NCI-H2081 treated with DMSO at 0.1 percent for 48 hours (cell line): ENCODE measurements around the gene NCOA4.
"Not testable (repeated sequence)": the region's sequence is repeated elsewhere in the genome, so short reads cannot be mapped to it uniquely, and the experiment has no call there.

Experiments
- DNase-seq: peaks from one replicate; lab custom pipeline; 2025; lab: John Stamatoyannopoulos, UW

The NCOA4 gene

DNA sequence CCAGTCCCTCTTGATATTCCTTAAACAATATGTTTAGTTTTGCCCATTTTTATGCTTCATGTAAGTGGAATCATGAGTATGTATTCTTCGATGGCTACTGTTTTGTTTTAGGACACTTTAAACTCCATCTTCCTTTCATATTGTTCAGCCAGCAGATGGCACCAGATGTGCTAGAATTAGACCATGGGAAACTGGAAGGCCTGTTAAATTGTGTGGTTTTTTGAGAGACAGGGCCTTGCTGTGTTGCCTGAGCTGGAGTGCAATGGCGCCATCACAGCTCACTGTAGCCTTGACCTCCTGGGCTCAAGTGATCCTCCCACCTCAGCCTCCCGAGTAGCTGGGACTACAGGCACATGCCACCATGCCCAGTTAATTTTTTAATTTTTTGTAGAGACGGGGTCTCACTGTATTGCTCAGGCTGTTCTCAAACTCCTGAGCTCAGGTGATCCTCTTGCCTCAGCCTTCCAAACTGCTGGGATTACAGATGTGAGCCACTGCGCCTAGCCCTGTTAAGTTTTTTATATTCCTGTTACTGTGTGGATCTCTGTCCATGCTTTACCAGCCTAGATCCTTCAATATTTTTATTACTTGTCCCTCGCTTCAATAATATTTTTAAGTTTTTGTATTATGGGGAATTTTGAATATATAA lies 46.8 kb downstream of the NCOA4 start:
- DNase-seq = not testable (repeated sequence)

GRCh38 chr10:45981367-45981766 lies 49.1 kb downstream of the NCOA4 start:
- not testable (repeated sequence) for DNase-seq

GRCh38 chr10:45978554-45978953 lies 51.9 kb downstream of the NCOA4 start:
- not testable (repeated sequence) for DNase-seq

GRCh38 chr10:45974041-45974440 lies 56.4 kb downstream of the NCOA4 start:
- DNase-seq = not testable (repeated sequence)

DNA sequence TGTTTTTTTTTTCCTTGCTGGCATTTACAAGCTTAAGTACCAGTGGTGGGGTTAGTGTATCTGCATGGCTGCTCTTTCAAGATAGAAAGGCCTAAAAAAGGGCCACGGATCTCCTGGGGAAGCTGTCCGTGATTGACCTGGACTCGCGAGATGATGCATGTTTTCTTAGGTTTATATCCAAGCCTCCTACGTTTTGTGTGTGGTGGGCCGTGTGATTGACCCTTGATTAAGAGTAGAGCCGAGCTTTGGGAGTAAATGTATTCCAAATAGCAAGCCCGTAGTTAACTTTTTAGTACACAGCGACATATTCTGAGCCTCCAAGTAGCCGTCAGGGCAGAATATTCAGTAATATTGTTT lies 57.6 kb downstream of the NCOA4 start:
- not testable (repeated sequence) for DNase-seq

DNA sequence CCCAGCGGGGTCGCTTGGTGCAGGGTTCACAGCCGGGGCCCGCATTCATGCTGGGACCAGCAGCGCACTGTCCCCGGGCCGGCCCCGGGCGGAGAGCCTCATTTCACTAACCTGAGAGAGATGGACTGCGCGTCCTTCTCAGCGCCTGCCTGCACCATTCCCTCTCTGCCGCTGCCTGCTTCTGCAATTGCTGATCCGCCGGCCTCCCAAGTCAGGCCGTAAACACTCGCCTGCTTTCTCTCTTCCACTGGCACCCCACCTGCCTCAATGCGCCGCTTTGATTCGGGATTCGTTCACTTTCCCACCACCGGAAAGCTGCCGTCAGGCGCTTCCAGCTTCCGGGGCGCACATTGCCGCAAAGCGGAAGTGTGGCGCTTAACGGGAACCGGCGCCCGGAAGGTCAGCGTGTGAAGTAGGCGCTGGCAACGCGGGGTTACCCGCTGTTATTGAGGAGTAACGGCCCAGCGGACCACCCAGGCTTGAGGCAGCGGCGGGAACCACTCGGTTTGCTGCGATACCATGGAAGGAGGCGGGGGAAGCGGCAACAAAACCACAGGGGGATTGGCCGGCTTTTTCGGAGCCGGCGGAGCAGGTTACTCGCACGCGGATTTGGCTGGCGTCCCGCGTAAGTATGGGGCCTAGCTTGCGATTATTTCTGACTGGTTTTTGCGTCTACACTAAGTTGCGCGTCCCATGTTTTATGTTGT lies 58.2 kb downstream of the NCOA4 start, which contains the start of gene TIMM23:
Gene TIMM23, plus strand, starts transcription at position 384 of the 707 bp plus-strand sequence. Its CDS starts 136 bp downstream, at position 520.
- DNase-seq = not testable (repeated sequence)

- not testable (repeated sequence) for DNase-seq
Measured at GRCh38 chr10:45971742-45972105, 58.7 kb downstream of the NCOA4 start.

GRCh38 chr10:45971019-45971418 lies 59.4 kb downstream of the NCOA4 start:
- DNase-seq = not testable (repeated sequence)

GRCh38 chr10:45962686-45963452 lies 67.6 kb downstream of the NCOA4 start:
- not testable (repeated sequence) for DNase-seq

DNA sequence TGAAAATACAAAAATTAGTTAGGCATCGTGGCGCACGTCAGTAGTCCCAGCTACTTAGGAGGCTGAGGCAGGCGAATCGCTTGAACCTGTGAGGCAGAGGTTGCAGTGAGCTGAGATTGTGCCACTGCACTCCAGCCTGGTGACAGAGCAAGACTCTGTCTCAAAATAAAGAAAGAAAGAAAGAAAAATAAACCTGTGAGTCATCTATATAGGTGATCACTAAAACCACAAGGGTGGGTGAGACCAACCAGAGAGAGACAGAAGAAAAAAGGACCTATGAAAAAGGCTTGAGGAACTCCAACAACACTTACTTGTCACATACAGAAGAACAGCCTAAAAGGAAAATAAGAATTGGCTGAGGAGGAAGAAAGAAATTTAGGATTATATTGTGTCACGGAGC lies 72.5 kb downstream of the NCOA4 start:
- DNase-seq = not testable (repeated sequence)

- not testable (repeated sequence) for DNase-seq
Measured at GRCh38 chr10:45956634-45957033, 73.8 kb downstream of the NCOA4 start.
